EH (cell line): ENCODE measurements around the gene ATL2.
"Not testable (repeated sequence)": the region's sequence is repeated elsewhere in the genome, so short reads cannot be mapped to it uniquely, and the experiment has no call there.

Experiments
- DNase-seq: peaks from one replicate; pipeline ENCODE4 v3.0.0-alpha.2; 2015; ENCODE audit warnings: low read depth

ATL2 gene

GRCh38 chr2:38274286-38275276 lies 102.5 kb downstream of the ATL2 start:
- DNase-seq: peak; percentile 76

- DNase-seq: no peak
Observed at GRCh38 chr2:38271697-38272096, 105.4 kb downstream of the ATL2 start.

GRCh38 chr2:38269421-38269820 lies 107.7 kb downstream of the ATL2 start:
- no peak for DNase-seq

- peak; percentile 52 for DNase-seq
Observed at GRCh38 chr2:38268691-38269327, 108.3 kb downstream of the ATL2 start.

- peak; percentile 39 for DNase-seq
Observed at GRCh38 chr2:38268001-38268400, 109.1 kb downstream of the ATL2 start.

- DNase-seq: no peak
Observed at GRCh38 chr2:38267270-38267925, 109.7 kb downstream of the ATL2 start.

- no peak for DNase-seq
Observed at GRCh38 chr2:38266382-38267061, 110.6 kb downstream of the ATL2 start.

- no peak for DNase-seq
Observed at GRCh38 chr2:38265461-38265860, 111.6 kb downstream of the ATL2 start.

- DNase-seq: peak; percentile 10
Observed at GRCh38 chr2:38264396-38265221, 112.5 kb downstream of the ATL2 start.

GRCh38 chr2:38263293-38263692 lies 113.8 kb downstream of the ATL2 start:
- no peak for DNase-seq

- no peak for DNase-seq
Observed at GRCh38 chr2:38262069-38262871, 114.8 kb downstream of the ATL2 start.

- DNase-seq: no peak
Observed at GRCh38 chr2:38261569-38262068, 115.5 kb downstream of the ATL2 start.

GRCh38 chr2:38260972-38261371 lies 116.1 kb downstream of the ATL2 start:
- peak; percentile 6 for DNase-seq

GRCh38 chr2:38260469-38260868 lies 116.6 kb downstream of the ATL2 start:
- peak; percentile 8 for DNase-seq

- no peak for DNase-seq
Observed at GRCh38 chr2:38259311-38259710, 117.8 kb downstream of the ATL2 start.

GRCh38 chr2:38257680-38258079 lies 119.4 kb downstream of the ATL2 start:
- DNase-seq: not testable (repeated sequence)

GRCh38 chr2:38256610-38257009 lies 120.5 kb downstream of the ATL2 start:
- DNase-seq: no peak

- no peak for DNase-seq
Observed at GRCh38 chr2:38255211-38255610, 121.9 kb downstream of the ATL2 start.

- DNase-seq: no peak
Observed at GRCh38 chr2:38254796-38255195, 122.3 kb downstream of the ATL2 start.

- no peak for DNase-seq
Observed at GRCh38 chr2:38251940-38252339, 125.1 kb downstream of the ATL2 start.
